MCF 10A (cell line): Measurements from ENCODE around the gene ZNF530. TPM values are rescaled to one million over a fixed set of nuclear protein-coding genes. Genes with fewer than 3 reads are reported as not detected.
A peak's percentile ranks its signal among the peaks of the same experiment; 100 is the strongest.

Experiments used
- BruUV-seq: library from RNA; stranded (reverse); fragments of 400-500 nt; replicated peaks from 2 replicates; lab custom pipeline; 2021; lab: Mats Ljungman, UMichigan
- CTCF ChIA-PET: fragments of 300-600 bp; sonication (Branson Sonifier 250); formaldehyde crosslinking; extraction: SDS; loops from one replicate; lab custom pipeline; 2021; ENCODE audit warnings: antibody characterized with exemption, inconsistent platforms; lab: Yijun Ruan, JAX
- POLR2A ChIA-PET: fragments of 300-600, 350-650 bp; sonication (Branson Sonifier 250); formaldehyde crosslinking; extraction: SDS; loops from one replicate; lab custom pipeline; 2020; ENCODE audit warnings: antibody characterized with exemption, inconsistent platforms; lab: Yijun Ruan, JAX
- DNase-seq: peaks from one replicate; pipeline ENCODE4 v3.0.0-alpha.2; 2018; ENCODE audit not compliant: unreplicated experiment
- H3K27ac Mint-ChIP-seq: one replicate; pipeline ENCODE4 v1.8.0; 2022; ENCODE audit warnings: mild to moderate bottlenecking, low read depth, mixed read lengths; ENCODE audit not compliant: unreplicated experiment
- H3K27me3 Mint-ChIP-seq: one replicate; pipeline ENCODE4 v1.8.0; 2022; ENCODE audit warnings: mixed read lengths; ENCODE audit not compliant: insufficient read depth, unreplicated experiment
- H3K36me3 Mint-ChIP-seq: one replicate; pipeline ENCODE4 v1.8.0; 2022; ENCODE audit warnings: mild to moderate bottlenecking, moderate library complexity, mixed read lengths; ENCODE audit not compliant: insufficient read depth, unreplicated experiment
- H3K4me1 Mint-ChIP-seq: one replicate; pipeline ENCODE4 v1.8.0; 2022; ENCODE audit warnings: mixed read lengths; ENCODE audit not compliant: insufficient read depth, unreplicated experiment
- H3K4me3 Mint-ChIP-seq: one replicate; pipeline ENCODE4 v1.8.0; 2022; ENCODE audit warnings: mild to moderate bottlenecking, moderate library complexity, mixed read lengths; ENCODE audit not compliant: unreplicated experiment
- H3K9me3 Mint-ChIP-seq: one replicate; pipeline ENCODE4 v1.8.0; 2022; ENCODE audit warnings: mixed read lengths; ENCODE audit not compliant: unreplicated experiment
- CTCF ChIP-seq: fragments of 200-600 bp; IDR thresholded peaks from one replicate; pipeline ENCODE4 v1.8.0; 2022; ENCODE audit warnings: antibody characterized with exemption, mild to moderate bottlenecking; ENCODE audit not compliant: unreplicated experiment
- intact Hi-C: fragments of 100-400 bp; cut with micrococcal nuclease; formaldehyde crosslinking; loops from 2 replicates; pipeline ENCODE4 v1.14.1; 2022
- total RNA-seq: library from RNA; stranded (reverse); gene quantifications from 2 replicates; pipeline ENCODE4 v1.2.3, GENCODE V29; 2022

Gene ZNF530
- total RNA-seq, 1 experiment from 2014 or later, result 2.4 TPM

GRCh38 chr19:57613941-57614743 lies 14.5 kb downstream of the ZNF530 start, which contains the start of gene ZNF134:
ZNF134 (plus strand) TSS chr19:57614242; CDS start chr19:57619469, 5,227 bp downstream.
- Mint-ChIP-seq H3K4me1 (peaks cover 16% of the 10 kb centered on the region), H3K27me3 (no peaks in the 10 kb centered on the region), H3K36me3 (peaks cover 42% of the 10 kb centered on the region), H3K27ac (peak within 1 kb of the TSS; percentile 86), H3K4me3 (peak within 1 kb of the TSS; percentile 83), H3K9me3 (peaks cover 52% of the 10 kb centered on the region)
- ChIA-PET CTCF (interaction anchor here (0.7 kb wide), 1 partner anchor 25 kb away, joined by 3 read pairs; no protein-coding TSS in a partner anchor), POLR2A (interaction anchor here (0.9 to 2.3 kb wide), 9 partner anchors 13 to 205 kb away, joined by 3 to 16 read pairs (median 4); partner anchors contain the start of genes ZNF211, ZNF416, ZNF551 and ZNF776)
- BruUV-seq, result TSS peak; percentile 61
- TF ChIP-seq CTCF, result peak; percentile 27
- intact Hi-C loops, result no loop called here
- DNase-seq, result peak; percentile 89

- Mint-ChIP-seq H3K36me3 (peaks cover 54% of the 10 kb centered on the region), H3K9me3 (peaks cover 64% of the 10 kb centered on the region), H3K4me1 (peaks cover 16% of the 10 kb centered on the region), H3K27me3 (no peaks in the 10 kb centered on the region), H3K4me3 (peak overlapping the region; percentile 83), H3K27ac (peak overlapping the region; percentile 86)
- DNase-seq, result no peak
- intact Hi-C loops, result no loop called here
- TF ChIP-seq CTCF, result no peak
- CTCF ChIA-PET, result interaction anchor here (0.6 kb wide), 1 partner anchor 178 kb away, joined by 3 read pairs; no protein-coding TSS in a partner anchor
- POLR2A ChIA-PET, result interaction anchor here (2.3 kb wide), 1 partner anchor 18 kb away, joined by 16 read pairs; the partner anchor contains the start of gene ZNF211
- BruUV-seq, result no TSS peak
These were observed 15.7 kb downstream of the ZNF530 start for GRCh38 chr19:57615346-57615745.

- TF ChIP-seq CTCF, result no peak
- intact Hi-C loops, result no loop called here
- H3K4me3 Mint-ChIP-seq, result no peak overlapping the region
- TSS peak; percentile 8 for BruUV-seq
- H3K27ac Mint-ChIP-seq, result no peak overlapping the region
- no peak for DNase-seq
- ChIA-PET POLR2A (no interaction called here), CTCF (no interaction called here)
- peaks cover 37% of the 10 kb centered on the region for H3K9me3 Mint-ChIP-seq
- peaks cover 76% of the 10 kb centered on the region for H3K36me3 Mint-ChIP-seq
- no peaks in the 10 kb centered on the region for H3K27me3 Mint-ChIP-seq
- peaks cover under 1% of the 10 kb centered on the region for H3K4me1 Mint-ChIP-seq
These were observed 21.1 kb downstream of the ZNF530 start for GRCh38 chr19:57620673-57621348.

- BruUV-seq, result no TSS peak
- H3K36me3 Mint-ChIP-seq, result peaks cover 58% of the 10 kb centered on the region
- peaks cover 24% of the 10 kb centered on the region for H3K9me3 Mint-ChIP-seq
- no peak overlapping the region for H3K27ac Mint-ChIP-seq
- CTCF ChIA-PET, result no interaction called here
- intact Hi-C loops, result no loop called here
- H3K4me3 Mint-ChIP-seq, result no peak overlapping the region
- POLR2A ChIA-PET, result interaction anchor here (0.7 to 0.9 kb wide), 2 partner anchors 10 to 23 kb away, joined by 3 to 6 read pairs; partner anchors contain the start of gene ZNF211
- no peak for DNase-seq
- H3K27me3 Mint-ChIP-seq, result no peaks in the 10 kb centered on the region
- no peak for TF ChIP-seq CTCF
- no peaks in the 10 kb centered on the region for H3K4me1 Mint-ChIP-seq
These were observed 23.4 kb downstream of the ZNF530 start for GRCh38 chr19:57623091-57623490.
